HepG2 (cell line): ENCODE data around the gene C20orf202. TPM values are rescaled to one million over a fixed set of nuclear protein-coding genes. Genes with fewer than 3 reads are reported as not detected.

Experiments
- BRD4 ChIP-seq: sonication (generic); formaldehyde crosslinking; IDR thresholded peaks from 2 replicates; pipeline ENCODE4 v1.4.0; 2020; ENCODE audit warnings: missing genetic modification reagents
- HOXD1 ChIP-seq: sonication (generic); formaldehyde crosslinking; IDR thresholded peaks from 2 replicates; pipeline ENCODE4 v1.5.0; 2020; ENCODE audit warnings: missing genetic modification reagents
- KLF16 ChIP-seq, 2 experiments: sonication (generic) in 1 of 2; formaldehyde crosslinking in 1 of 2; IDR thresholded peaks; 2 replicates each; pipeline versions ENCODE4 v1.6.1 to v1.8.0; 2016 to 2023; ENCODE audit warnings: missing genetic modification reagents in 2 of 2, missing compliant biosample characterization in 1 of 2
- NFYC ChIP-seq: IDR thresholded peaks from 2 replicates; pipeline ENCODE4 v1.6.1; 2016; ENCODE audit warnings: missing genetic modification reagents, missing compliant biosample characterization
- PHF5A ChIP-seq: IDR thresholded peaks from one replicate; pipeline ENCODE4 v1.6.1; 2018; ENCODE audit warnings: low read depth, missing genetic modification reagents; ENCODE audit not compliant: unreplicated experiment
- RXRA ChIP-seq: sonication (generic); formaldehyde crosslinking; IDR thresholded peaks from 2 replicates; pipeline ENCODE4 v1.5.1; 2020; ENCODE audit warnings: missing genetic modification reagents
- SOX6 ChIP-seq, 2 experiments: fragments of 450-650 bp in 1 of 2; sonication (generic) in 1 of 2; formaldehyde crosslinking in 1 of 2; IDR thresholded peaks; 2 replicates each; pipeline versions ENCODE4 v1.4.0 to v1.6.1; 2017 to 2020; ENCODE audit warnings: antibody characterized with exemption in 1 of 2, mild to moderate bottlenecking in 1 of 2, missing genetic modification reagents in 1 of 2
- SP140L ChIP-seq: sonication (generic); formaldehyde crosslinking; IDR thresholded peaks from 2 replicates; pipeline ENCODE4 v1.4.0; 2020; ENCODE audit warnings: missing genetic modification reagents, borderline replicate concordance
- SP5 ChIP-seq: IDR thresholded peaks from 2 replicates; pipeline ENCODE4 v1.6.1; 2016; ENCODE audit warnings: low read depth, borderline replicate concordance
- SPEN ChIP-seq: sonication (generic); formaldehyde crosslinking; IDR thresholded peaks from 2 replicates; pipeline ENCODE4 v1.5.1; 2020; ENCODE audit warnings: low read depth, mild to moderate bottlenecking, missing genetic modification reagents
- TBL1XR1 ChIP-seq: fragments of 150-350 bp; IDR thresholded peaks from 2 replicates; pipeline ENCODE4 v1.6.1; 2014; ENCODE audit warnings: borderline replicate concordance, low read length; ENCODE audit not compliant: partially characterized antibody
- TEAD3 ChIP-seq: optimal IDR thresholded peaks from 2 replicates; pipeline ENCODE3; 2016; ENCODE audit warnings: borderline replicate concordance
- ZKSCAN1 ChIP-seq: fragments of 150-350 bp; IDR thresholded peaks from 2 replicates; pipeline ENCODE4 v1.6.1; 2014; ENCODE audit warnings: low read length
- ZKSCAN8 ChIP-seq: IDR thresholded peaks from 2 replicates; pipeline ENCODE4 v1.6.1; 2016; ENCODE audit warnings: borderline replicate concordance, missing genetic modification reagents, missing compliant biosample characterization
- ZNF10 ChIP-seq: sonication (generic); formaldehyde crosslinking; IDR thresholded peaks from 2 replicates; pipeline ENCODE4 v1.4.0; 2020; ENCODE audit warnings: mild to moderate bottlenecking, low read depth, missing genetic modification reagents, borderline replicate concordance
- ZNF614 ChIP-seq: IDR thresholded peaks from 2 replicates; pipeline ENCODE4 v1.6.1; 2018; ENCODE audit warnings: missing biosample characterization, missing genetic modification reagents, inconsistent platforms, borderline replicate concordance
- ZNF644 ChIP-seq: IDR thresholded peaks from 2 replicates; pipeline ENCODE4 v1.6.1; 2016; ENCODE audit warnings: low read depth
- ZSCAN21 ChIP-seq: sonication (generic); formaldehyde crosslinking; IDR thresholded peaks from 2 replicates; pipeline ENCODE4 v1.8.0; 2022; ENCODE audit warnings: mild to moderate bottlenecking, missing genetic modification reagents, moderate library complexity, borderline replicate concordance
- ZSCAN22 ChIP-seq: sonication (generic); formaldehyde crosslinking; IDR thresholded peaks from 2 replicates; pipeline ENCODE4 v1.4.0; 2020; ENCODE audit warnings: mild to moderate bottlenecking, missing genetic modification reagents
- polyA plus RNA-seq, 8 experiments: library from polyadenylated mRNA; depleted of rRNA in 3 of 8; stranded (reverse) in 7 of 8; unstranded in 1 of 8; fragments of >200 nt; fragmentation: Illumina TruSeq in 4 of 8; extraction: Trizol in 4 of 8; gene quantifications; 2 replicates each; pipeline versions ENCODE4 v1.2.1 to v1.2.3, GENCODE V29; 2011 to 2016; ENCODE audit warnings: low read depth in 4 of 8, missing spikeins in 1 of 8, mixed read lengths in 1 of 8; ENCODE audit not compliant: insufficient read depth in 1 of 8
- total RNA-seq, 5 experiments: library from RNA; depleted of rRNA; stranded (reverse); fragments of >200 nt; fragmentation: Illumina TruSeq; extraction: Trizol; gene quantifications; 2 replicates each; pipeline ENCODE4 v1.2.3, GENCODE V29; 2016; ENCODE audit warnings: low read depth in 1 of 5
- TF ChIP-seq, protein P1 (sequence below): sonication (generic); formaldehyde crosslinking; IDR thresholded peaks from 2 replicates; pipeline ENCODE4 v1.9.0; 2022; ENCODE audit warnings: low read depth, missing genetic modification reagents
- TF ChIP-seq, protein P2 (sequence below): sonication (generic); formaldehyde crosslinking; IDR thresholded peaks from 2 replicates; pipeline ENCODE4 v1.5.1; 2020; ENCODE audit warnings: missing genetic modification reagents, mild to moderate bottlenecking, borderline replicate concordance
- TF ChIP-seq, protein P3 (sequence below): sonication (generic); formaldehyde crosslinking; IDR thresholded peaks from 2 replicates; pipeline ENCODE4 v1.4.0; 2020; ENCODE audit warnings: mild to moderate bottlenecking, missing genetic modification reagents
- TF ChIP-seq, protein P4 (sequence below): sonication (generic); formaldehyde crosslinking; IDR thresholded peaks from 2 replicates; pipeline ENCODE4 v1.4.0; 2020; ENCODE audit warnings: missing genetic modification reagents, mild to moderate bottlenecking, borderline replicate concordance
- TF ChIP-seq, protein P5 (sequence below): IDR thresholded peaks from 2 replicates; pipeline ENCODE4 v1.6.1; 2016; ENCODE audit warnings: low read depth, borderline replicate concordance

C20orf202 gene
- total and polyA plus RNA-seq, 2 of the 13 experiments (the other 11 are each of a cell fraction or from before 2014, with no cell fraction given): 0.20 to 1.2 TPM

DNA sequence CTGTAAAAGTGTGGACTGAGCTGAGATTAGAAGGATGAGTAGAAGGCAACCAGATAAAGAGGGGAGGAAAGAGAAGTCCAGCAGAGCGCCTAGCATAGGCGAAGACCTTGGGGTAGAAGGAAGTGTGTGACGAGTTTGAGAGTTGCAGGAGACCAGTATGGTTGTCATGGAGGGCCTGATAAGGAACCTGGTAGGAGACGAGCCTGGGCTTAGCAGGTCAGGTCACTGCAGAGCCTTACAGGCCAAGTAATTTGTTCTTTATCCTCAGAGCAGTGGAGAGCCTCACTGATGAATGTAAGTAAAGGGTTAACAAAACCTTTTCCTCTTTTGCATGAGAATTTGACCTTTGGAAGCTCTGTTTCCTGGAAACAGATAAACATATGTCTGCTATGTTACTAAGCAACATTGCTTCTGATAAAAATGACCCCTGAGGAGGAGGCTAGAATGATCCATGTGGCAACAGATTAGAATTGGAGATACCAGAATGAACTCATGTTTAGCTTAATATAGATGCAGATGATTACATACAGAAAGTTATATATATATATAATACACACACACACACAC lies 15.6 kb upstream of the C20orf202 start (continued):
- TF ChIP-seq HOXD1 (0 out of 2 replicates have a peak, but pooled peaks have one; percentile 16), SOX6 (IDR thresholded peaks at IDR 0.05) (no peak), SOX6 (CRISPR knock-in tag; IDR thresholded peaks at IDR 0.05) (no peak), RXRA (CRISPR knock-in tag) (no peak; the same call in 1 of the 2 replicates), ZKSCAN8 (CRISPR knock-in tag) (no peak), KLF16 (CRISPR knock-in tag; IDR thresholded peaks at IDR 0.05) (peak in 1 of 2 experiments; percentile 53; a peak in 1 of 4 replicates), TEAD3 (CRISPR knock-in tag) (peak; percentile 59), ZNF10 (CRISPR knock-in tag) (no peak), SP5 (CRISPR knock-in tag) (no peak), NFYC (CRISPR knock-in tag) (no peak), ZNF614 (CRISPR knock-in tag) (peak; percentile 49), ZNF644 (no peak; the same call in 1 of the 2 replicates), ZKSCAN1 (no peak), TBL1XR1 (peak; percentile 73), ZSCAN21 (CRISPR knock-in tag) (no peak), PHF5A (peak; percentile 37), BRD4 (no peak), ZSCAN22 (no peak), SP140L (CRISPR knock-in tag) (peak; percentile 63; the same call in 1 of the 2 replicates), SPEN (no peak)
- TF ChIP-seq, protein P1, sequence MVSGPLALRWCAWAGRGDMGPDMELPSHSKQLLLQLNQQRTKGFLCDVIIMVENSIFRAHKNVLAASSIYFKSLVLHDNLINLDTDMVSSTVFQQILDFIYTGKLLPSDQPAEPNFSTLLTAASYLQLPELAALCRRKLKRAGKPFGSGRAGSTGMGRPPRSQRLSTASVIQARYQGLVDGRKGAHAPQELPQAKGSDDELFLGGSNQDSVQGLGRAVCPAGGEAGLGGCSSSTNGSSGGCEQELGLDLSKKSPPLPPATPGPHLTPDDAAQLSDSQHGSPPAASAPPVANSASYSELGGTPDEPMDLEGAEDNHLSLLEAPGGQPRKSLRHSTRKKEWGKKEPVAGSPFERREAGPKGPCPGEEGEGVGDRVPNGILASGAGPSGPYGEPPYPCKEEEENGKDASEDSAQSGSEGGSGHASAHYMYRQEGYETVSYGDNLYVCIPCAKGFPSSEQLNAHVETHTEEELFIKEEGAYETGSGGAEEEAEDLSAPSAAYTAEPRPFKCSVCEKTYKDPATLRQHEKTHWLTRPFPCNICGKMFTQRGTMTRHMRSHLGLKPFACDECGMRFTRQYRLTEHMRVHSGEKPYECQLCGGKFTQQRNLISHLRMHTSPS: no peak
- TF ChIP-seq, protein P2, sequence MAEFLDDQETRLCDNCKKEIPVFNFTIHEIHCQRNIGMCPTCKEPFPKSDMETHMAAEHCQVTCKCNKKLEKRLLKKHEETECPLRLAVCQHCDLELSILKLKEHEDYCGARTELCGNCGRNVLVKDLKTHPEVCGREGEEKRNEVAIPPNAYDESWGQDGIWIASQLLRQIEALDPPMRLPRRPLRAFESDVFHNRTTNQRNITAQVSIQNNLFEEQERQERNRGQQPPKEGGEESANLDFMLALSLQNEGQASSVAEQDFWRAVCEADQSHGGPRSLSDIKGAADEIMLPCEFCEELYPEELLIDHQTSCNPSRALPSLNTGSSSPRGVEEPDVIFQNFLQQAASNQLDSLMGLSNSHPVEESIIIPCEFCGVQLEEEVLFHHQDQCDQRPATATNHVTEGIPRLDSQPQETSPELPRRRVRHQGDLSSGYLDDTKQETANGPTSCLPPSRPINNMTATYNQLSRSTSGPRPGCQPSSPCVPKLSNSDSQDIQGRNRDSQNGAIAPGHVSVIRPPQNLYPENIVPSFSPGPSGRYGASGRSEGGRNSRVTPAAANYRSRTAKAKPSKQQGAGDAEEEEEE: 0 out of 2 replicates have a peak, but pooled peaks have one; percentile 61
- TF ChIP-seq, protein P3, sequence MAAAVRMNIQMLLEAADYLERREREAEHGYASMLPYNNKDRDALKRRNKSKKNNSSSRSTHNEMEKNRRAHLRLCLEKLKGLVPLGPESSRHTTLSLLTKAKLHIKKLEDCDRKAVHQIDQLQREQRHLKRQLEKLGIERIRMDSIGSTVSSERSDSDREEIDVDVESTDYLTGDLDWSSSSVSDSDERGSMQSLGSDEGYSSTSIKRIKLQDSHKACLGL (CRISPR knock-in tag): no peak
- TF ChIP-seq, protein P4, sequence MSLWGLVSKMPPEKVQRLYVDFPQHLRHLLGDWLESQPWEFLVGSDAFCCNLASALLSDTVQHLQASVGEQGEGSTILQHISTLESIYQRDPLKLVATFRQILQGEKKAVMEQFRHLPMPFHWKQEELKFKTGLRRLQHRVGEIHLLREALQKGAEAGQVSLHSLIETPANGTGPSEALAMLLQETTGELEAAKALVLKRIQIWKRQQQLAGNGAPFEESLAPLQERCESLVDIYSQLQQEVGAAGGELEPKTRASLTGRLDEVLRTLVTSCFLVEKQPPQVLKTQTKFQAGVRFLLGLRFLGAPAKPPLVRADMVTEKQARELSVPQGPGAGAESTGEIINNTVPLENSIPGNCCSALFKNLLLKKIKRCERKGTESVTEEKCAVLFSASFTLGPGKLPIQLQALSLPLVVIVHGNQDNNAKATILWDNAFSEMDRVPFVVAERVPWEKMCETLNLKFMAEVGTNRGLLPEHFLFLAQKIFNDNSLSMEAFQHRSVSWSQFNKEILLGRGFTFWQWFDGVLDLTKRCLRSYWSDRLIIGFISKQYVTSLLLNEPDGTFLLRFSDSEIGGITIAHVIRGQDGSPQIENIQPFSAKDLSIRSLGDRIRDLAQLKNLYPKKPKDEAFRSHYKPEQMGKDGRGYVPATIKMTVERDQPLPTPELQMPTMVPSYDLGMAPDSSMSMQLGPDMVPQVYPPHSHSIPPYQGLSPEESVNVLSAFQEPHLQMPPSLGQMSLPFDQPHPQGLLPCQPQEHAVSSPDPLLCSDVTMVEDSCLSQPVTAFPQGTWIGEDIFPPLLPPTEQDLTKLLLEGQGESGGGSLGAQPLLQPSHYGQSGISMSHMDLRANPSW: no peak
- TF ChIP-seq, protein P5, sequence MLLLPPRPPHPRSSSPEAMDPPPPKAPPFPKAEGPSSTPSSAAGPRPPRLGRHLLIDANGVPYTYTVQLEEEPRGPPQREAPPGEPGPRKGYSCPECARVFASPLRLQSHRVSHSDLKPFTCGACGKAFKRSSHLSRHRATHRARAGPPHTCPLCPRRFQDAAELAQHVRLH (CRISPR knock-in tag): no peak
